Stimulated activated CD4-positive, alpha-beta T cell treated with anti-CD3 and anti-CD28 coated beads, Interleukin-1b, Interleukin-23, amount 100 ng/mL, for 1 hour (primary cell): ENCODE measurements around the gene BTBD18.
A peak's percentile ranks its signal among the peaks of the same experiment; 100 is the strongest.

Experiments used
- DNase-seq, 2 donors: peaks; one replicate each; pipeline ENCODE4 v3.0.0-alpha.2; 2020; ENCODE audit warnings: low read depth in 2 of 2

Gene BTBD18

GRCh38 chr11:57751676-57752253, at the start of gene BTBD18:
Gene BTBD18, minus strand, starts transcription at chr11:57751819. Its CDS starts 631 bp downstream, at chr11:57751188.
- no peak for DNase-seq

GRCh38 chr11:57801183-57801485, 49.5 kb upstream of the BTBD18 start:
- DNase-seq: no peak

- no peak for DNase-seq
Observed at GRCh38 chr11:57800444-57801182, 49.0 kb upstream of the BTBD18 start.

GRCh38 chr11:57798905-57799559, 47.4 kb upstream of the BTBD18 start:
- no peak for DNase-seq

- no peak for DNase-seq
Observed at GRCh38 chr11:57793351-57794115, 41.9 kb upstream of the BTBD18 start.

- no peak for DNase-seq
Observed at GRCh38 chr11:57792870-57793269, 41.3 kb upstream of the BTBD18 start.

- peak; percentile 55 to 73 for DNase-seq
Observed at GRCh38 chr11:57792060-57792541, 40.5 kb upstream of the BTBD18 start.

- no peak for DNase-seq
Observed at GRCh38 chr11:57791321-57792059, 39.9 kb upstream of the BTBD18 start.

DNA sequence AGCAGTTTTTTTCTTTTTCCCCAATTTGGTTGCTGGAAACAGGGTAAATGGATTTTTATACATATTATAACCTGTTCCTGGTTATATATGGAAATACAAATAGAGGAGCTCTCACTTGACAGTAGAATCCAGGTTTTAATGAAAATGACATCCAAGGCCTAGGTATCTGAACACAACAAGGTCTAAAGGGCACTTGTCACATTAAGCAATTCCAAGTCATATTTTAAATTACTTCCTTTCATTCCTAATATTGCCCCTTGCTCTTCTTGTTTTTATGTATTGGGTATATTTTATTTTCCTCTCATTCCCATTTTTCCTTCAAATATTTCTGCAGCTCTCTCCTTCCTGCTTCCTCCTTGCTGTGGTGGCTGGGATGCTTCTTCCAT, 37.1 kb upstream of the BTBD18 start:
- DNase-seq: no peak

- DNase-seq: no peak
Observed at GRCh38 chr11:57787920-57788702, 36.5 kb upstream of the BTBD18 start.

DNA sequence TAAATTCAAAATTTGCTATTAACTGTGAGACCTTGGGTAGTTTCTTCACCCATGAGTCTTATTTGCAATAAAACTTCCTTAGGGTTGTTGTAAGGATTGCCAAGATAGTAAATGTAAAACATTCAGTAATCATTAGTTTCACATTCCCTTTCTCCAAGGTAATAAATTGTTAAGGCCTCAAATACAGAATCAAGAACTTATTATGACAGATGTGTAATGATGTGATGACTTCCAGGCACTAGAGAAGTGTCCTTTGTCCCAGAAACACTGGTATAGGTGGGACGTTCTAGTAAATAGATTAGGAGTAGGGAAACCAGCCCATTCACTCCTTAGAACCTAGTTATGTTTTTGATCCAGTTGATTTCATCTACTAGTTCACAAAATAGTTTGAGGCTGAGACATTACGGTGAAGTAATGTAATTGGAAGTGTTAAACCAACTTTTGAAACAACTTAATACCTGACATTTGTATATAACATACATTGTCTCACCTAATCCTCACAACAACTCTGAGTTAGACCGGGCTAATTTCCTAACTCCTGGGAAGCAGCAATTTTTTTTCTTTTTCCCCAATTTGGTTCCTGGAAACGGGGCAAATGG, 35.5 kb upstream of the BTBD18 start:
- DNase-seq: no peak

- no peak for DNase-seq
Observed at GRCh38 chr11:57786436-57786835, 34.8 kb upstream of the BTBD18 start.

GRCh38 chr11:57785072-57785471, 33.5 kb upstream of the BTBD18 start:
- no peak for DNase-seq

DNA sequence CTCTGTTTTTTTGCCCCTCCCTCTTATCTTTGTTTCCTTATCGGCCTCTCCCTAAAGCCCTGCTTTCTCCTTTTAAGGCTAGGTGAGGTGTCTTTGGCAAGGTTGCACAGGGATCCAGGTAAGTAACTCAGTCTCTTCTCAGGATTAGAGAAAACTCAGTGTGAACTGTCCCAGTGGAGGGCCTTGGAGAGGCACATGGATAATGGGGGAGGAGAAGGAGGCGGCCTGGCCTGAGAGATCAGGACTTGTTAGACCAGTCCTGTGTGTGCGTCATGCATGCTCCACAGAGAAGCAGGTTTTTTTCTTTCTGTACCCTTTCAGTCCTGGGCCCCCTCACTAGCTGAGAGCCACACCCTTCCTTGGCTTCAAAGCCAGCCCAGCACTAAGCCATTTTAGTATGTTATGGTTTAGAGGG, 29.9 kb upstream of the BTBD18 start:
- DNase-seq: no peak

GRCh38 chr11:57779276-57779675, 27.7 kb upstream of the BTBD18 start:
- no peak for DNase-seq

DNA sequence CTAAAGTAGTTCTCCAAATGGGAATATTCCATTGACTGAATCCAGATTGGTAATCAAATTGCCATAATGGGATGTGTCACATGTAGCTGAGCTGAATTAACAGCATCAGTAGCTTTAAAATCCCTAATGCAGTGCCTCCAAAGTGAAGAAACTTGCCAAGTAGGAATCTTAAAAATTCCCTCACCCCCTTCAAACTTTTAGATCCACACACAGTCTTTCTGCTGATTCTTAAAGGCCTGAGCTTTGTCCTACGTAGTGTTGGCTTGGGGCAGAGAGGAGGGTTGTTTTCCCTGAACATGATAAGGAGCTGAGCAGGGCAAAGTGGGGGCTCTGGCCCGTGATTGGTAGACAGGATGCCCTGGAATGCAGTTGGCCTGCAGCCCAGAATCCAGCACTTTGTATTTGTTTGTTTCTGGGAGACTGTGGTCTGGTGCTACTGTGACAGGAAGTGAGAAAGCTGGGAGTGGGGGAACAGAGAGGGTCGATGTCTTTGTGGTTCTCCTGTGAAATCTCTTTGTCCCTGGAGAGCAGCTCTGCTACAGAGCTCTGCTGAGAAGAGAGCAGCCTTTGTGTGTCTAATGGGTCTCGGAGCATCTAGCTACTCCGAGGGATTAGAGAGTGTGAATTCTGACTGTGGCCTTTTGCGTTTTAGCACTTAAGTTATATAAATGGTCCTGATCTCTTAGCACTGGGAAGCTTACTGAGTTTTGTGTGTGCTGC, 26.9 kb upstream of the BTBD18 start:
- DNase-seq: no peak

DNA sequence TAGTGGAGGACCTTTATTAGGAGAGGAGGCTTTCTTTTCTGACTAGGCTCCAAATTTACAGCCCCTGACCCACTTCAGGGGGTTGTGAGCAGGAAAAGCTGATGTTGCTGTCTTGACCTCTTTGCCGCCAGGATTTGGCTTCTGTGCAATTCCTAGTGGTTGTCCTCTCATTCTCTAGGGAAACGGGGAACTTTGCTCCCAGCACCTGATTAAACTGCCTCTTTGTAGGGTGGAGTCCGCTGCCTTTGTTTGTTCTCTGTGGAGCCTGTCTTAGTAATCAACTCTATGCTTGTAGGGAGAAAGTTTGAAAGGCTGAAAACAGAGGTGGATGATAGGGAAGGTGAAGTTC, 26.3 kb upstream of the BTBD18 start:
- no peak for DNase-seq

- DNase-seq: no peak
Observed at GRCh38 chr11:57776577-57777210, 25.1 kb upstream of the BTBD18 start.

GRCh38 chr11:57776031-57776521, 24.5 kb upstream of the BTBD18 start:
- no peak for DNase-seq
